Skeletal muscle satellite cell (primary cell): ENCODE measurements around the gene USH2A.

Experiments
- H3K27me3 ChIP-seq: 2 replicates; pipeline ENCODE4 v1.7.0; 2013; ENCODE audit warnings: low read length; ENCODE audit not compliant: control insufficient read depth, insufficient read depth
- H3K36me3 ChIP-seq: 2 replicates; pipeline ENCODE4 v1.7.0; 2013; ENCODE audit warnings: mild to moderate bottlenecking, control low read depth, low read length; ENCODE audit not compliant: insufficient read depth
- H3K4me1 ChIP-seq: 2 replicates; pipeline ENCODE4 v1.7.0; 2013; ENCODE audit warnings: low read length; ENCODE audit not compliant: control insufficient read depth, insufficient read depth
- H3K4me2 ChIP-seq: 2 replicates; pipeline ENCODE4 v1.7.0; 2013; ENCODE audit warnings: mild to moderate bottlenecking, low read length
- H3K4me3 ChIP-seq: 2 replicates; pipeline ENCODE4 v1.7.0; 2013; ENCODE audit warnings: low read length
- H3K9ac ChIP-seq: 2 replicates; pipeline ENCODE4 v1.7.0; 2013; ENCODE audit warnings: mild to moderate bottlenecking, low read depth, low read length, moderate library complexity
- H3K9me3 ChIP-seq: replicated peaks from 2 replicates; pipeline ENCODE4 v1.7.0; 2013; ENCODE audit warnings: mild to moderate bottlenecking, control low read depth, low read length

Gene USH2A

DNA sequence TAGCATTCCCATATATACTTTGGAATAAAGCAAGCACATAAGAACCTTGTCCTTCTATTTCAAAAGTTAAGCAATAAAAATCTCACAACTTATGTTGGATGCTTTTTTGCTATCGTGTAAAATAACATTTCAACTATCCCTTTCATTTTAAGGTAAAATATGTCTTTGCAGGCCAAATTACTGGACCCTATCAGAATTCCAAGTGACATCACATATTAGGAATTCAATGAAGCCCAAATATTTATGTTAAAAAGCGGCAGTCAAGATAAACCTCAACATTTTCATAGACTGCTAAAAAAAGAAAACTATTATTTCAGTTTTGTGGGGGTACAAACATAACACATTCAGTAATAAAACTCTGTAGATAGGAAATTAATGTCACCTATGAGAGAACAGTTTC lies 604.1 kb downstream of the USH2A start:
- H3K9ac ChIP-seq = no peak overlapping the region
- no peaks in the 10 kb centered on the region for H3K36me3 ChIP-seq
- no peaks in the 10 kb centered on the region for H3K27me3 ChIP-seq
- peaks cover 8% of the 10 kb centered on the region for H3K4me1 ChIP-seq
- H3K4me2 ChIP-seq = peak overlapping the region; percentile 1
- no peak overlapping the region for H3K4me3 ChIP-seq
- no peaks in the 10 kb centered on the region for H3K9me3 ChIP-seq

DNA sequence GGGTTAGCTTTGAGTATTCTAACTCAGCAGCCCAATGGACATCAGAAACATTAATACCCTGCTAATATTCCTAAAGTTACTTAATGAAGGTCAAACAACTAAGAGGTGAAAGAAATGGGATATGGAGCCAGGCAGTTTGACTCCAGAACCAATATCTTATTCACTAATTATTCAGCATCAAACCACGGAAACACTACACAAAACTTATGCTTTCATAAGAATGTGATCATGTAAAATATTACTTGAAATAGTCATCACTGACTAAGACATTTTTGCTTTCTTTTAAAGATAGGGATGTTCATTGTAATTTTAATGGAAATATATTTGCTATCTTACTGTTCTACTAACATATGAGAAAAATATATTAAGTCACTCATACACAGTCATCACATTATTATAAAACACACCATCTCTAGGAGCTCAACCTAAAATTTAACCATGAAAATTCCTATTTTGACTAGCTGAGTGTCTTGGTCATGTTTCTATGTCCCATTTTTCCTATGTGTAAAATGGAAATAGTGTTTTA lies 615.3 kb downstream of the USH2A start:
- Histone ChIP-seq H3K4me3 (no peak overlapping the region), H3K4me2 (no peak overlapping the region), H3K9ac (no peak overlapping the region), H3K36me3 (no peaks in the 10 kb centered on the region), H3K4me1 (peaks cover 6% of the 10 kb centered on the region), H3K27me3 (no peaks in the 10 kb centered on the region), H3K9me3 (peaks cover 3% of the 10 kb centered on the region)

DNA sequence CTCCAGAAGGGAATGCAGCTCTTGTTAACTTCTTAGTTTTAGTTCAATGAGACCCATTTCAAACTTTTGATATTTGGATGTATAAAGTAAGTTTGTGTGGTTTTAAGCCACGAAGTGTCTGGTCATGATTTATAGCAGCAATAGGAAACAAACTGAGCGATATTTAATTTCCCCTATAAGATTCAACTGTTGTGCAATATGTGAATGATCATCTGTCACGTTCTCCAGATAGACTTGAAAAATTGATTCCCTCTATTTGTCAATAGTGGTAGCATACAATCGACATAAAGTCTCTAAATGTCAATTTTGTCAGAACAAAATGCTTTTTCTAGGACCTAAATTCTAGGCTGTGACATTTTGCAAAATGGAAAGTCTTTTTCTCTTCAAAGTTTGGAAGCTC lies 616.0 kb downstream of the USH2A start:
- no peak overlapping the region for H3K9ac ChIP-seq
- H3K36me3 ChIP-seq = no peaks in the 10 kb centered on the region
- no peaks in the 10 kb centered on the region for H3K9me3 ChIP-seq
- no peaks in the 10 kb centered on the region for H3K27me3 ChIP-seq
- peaks cover 6% of the 10 kb centered on the region for H3K4me1 ChIP-seq
- no peak overlapping the region for H3K4me3 ChIP-seq
- H3K4me2 ChIP-seq = no peak overlapping the region

DNA sequence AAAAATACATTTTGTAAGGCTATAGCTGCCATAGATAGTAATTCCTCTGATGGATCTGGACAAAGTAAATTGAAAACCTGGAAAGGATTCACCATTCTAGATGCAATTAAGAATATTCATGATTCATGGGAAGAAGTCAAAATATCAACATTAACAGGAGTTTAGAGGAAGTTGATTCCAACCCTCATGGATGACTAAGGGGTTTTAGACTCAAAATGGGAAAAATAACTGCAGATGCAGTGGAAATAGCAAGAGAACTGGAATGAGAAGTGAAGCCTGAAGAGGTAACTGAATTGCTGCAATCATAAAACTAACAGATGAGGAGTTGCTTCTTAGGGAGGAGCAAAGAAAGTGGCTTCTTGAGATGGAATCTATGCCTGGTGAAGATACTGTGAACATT lies 625.4 kb downstream of the USH2A start:
- no peak overlapping the region for H3K9ac ChIP-seq
- H3K4me2 ChIP-seq = no peak overlapping the region
- no peaks in the 10 kb centered on the region for H3K36me3 ChIP-seq
- H3K4me3 ChIP-seq = no peak overlapping the region
- peaks cover 21% of the 10 kb centered on the region for H3K4me1 ChIP-seq
- H3K9me3 ChIP-seq = no peaks in the 10 kb centered on the region
- no peaks in the 10 kb centered on the region for H3K27me3 ChIP-seq

DNA sequence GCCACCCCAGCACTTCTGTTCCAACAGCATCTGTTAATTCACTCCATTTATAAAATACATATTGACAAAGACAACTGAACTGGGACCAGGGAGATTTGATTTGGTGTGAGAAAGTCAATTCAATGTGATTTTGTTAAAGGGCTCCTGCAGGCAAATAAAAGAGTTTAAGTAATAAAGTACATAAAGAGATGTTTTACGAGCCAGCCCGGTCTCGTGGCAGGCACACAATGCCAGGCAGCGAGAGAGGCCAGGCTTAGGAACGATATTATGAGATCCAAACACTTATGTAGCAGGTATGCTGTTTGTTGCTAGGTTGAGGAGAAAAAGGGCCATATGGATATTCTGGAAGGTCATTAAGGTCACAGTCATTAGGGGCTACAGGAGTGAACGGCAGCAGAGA lies 629.1 kb downstream of the USH2A start:
- H3K27me3 ChIP-seq = no peaks in the 10 kb centered on the region
- no peaks in the 10 kb centered on the region for H3K9me3 ChIP-seq
- no peaks in the 10 kb centered on the region for H3K36me3 ChIP-seq
- no peak overlapping the region for H3K4me2 ChIP-seq
- H3K4me1 ChIP-seq = peaks cover 30% of the 10 kb centered on the region
- H3K9ac ChIP-seq = no peak overlapping the region
- no peak overlapping the region for H3K4me3 ChIP-seq

DNA sequence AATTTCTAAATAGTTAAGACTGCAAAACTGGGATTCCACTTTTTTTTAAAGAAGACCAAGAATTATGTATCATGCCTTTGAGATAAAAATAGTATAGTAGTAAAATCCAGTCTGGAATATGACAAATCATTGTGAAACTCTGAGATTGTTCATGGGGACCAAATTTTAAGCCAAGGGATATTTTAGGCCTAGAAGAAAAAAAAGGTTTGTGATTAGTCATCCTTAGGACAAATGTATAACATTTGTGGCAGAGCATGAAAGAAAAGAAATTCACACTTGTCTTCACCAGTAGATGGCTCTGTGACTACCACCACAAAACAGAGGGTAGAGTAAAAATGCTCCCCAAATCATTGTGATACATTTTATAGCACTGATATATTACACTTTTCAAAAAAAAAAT lies 630.1 kb downstream of the USH2A start:
- Histone ChIP-seq H3K27me3 (no peaks in the 10 kb centered on the region), H3K9ac (peak overlapping the region; percentile 26)

DNA sequence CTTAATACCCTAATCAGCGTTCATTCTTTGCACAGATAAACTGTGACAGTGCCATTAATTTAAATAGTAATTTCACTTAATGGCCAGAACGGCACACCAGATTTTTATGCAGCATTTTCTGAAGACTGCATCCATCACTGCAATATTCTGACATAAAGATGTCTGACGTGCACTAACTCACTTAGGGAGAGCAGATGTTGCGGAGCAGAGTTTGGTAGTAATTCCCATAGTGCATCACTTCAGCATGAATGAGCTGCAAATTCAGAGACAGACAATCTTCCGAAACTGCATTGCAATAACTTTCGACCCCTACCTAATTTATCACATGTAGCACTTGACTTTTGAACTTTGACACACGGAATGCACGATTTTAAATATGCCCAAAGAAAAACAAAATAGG lies 630.8 kb downstream of the USH2A start:
- Histone ChIP-seq H3K27me3 (no peaks in the 10 kb centered on the region), H3K4me2 (peak overlapping the region; percentile 10), H3K9me3 (no peaks in the 10 kb centered on the region), H3K4me3 (no peak overlapping the region), H3K4me1 (peaks cover 23% of the 10 kb centered on the region), H3K9ac (no peak overlapping the region), H3K36me3 (no peaks in the 10 kb centered on the region)

More for the DNA sequence above, 630.1 kb downstream of the USH2A start:
- Histone ChIP-seq H3K4me2 (no peak overlapping the region), H3K36me3 (no peaks in the 10 kb centered on the region), H3K4me3 (no peak overlapping the region), H3K4me1 (peaks cover 29% of the 10 kb centered on the region), H3K9me3 (no peaks in the 10 kb centered on the region)

DNA sequence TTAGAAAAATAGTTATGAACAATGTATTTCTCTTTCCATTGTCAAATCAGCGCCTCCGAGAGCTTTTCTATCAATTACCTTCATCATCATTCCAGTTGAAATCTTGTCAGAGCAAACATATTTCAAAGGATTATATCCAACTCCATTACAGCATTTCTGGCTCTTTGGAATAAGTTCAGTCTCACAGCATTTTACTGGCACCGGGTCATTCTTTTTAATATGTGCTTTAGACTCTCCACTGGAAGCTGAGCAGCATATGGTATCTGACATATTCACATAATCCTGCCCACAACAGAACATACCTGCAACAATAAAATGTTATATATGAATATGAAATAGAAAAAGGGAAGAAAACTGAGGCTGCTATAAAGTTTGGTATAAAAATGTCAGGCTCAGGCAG lies 633.3 kb downstream of the USH2A start:
- Histone ChIP-seq H3K9ac (no peak overlapping the region), H3K9me3 (no peaks in the 10 kb centered on the region), H3K27me3 (no peaks in the 10 kb centered on the region), H3K4me1 (peaks cover 39% of the 10 kb centered on the region), H3K4me3 (no peak overlapping the region), H3K4me2 (no peak overlapping the region), H3K36me3 (no peaks in the 10 kb centered on the region)

DNA sequence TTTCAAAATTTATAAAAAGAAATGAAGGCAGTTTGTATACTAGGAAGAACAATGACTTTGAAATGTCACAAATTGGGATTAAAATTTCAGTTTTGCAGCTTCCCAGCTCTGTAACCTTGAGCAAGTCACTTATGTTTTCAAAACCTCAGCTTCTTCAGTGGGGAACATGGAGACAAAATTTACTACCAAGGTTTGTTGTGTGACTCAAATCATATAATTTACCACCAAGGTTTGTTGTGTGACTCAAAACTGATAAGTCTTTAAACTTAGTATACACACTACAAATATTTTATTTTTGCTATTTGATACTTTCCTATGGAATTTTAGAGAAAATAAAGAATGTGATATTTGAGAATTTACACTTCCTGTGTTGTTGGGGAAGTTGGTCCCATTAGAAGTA lies 636.3 kb downstream of the USH2A start:
- H3K4me2 ChIP-seq = no peak overlapping the region
- H3K4me1 ChIP-seq = peaks cover 17% of the 10 kb centered on the region
- H3K4me3 ChIP-seq = no peak overlapping the region
- no peaks in the 10 kb centered on the region for H3K9me3 ChIP-seq
- H3K9ac ChIP-seq = no peak overlapping the region
- H3K36me3 ChIP-seq = no peaks in the 10 kb centered on the region
- no peaks in the 10 kb centered on the region for H3K27me3 ChIP-seq

DNA sequence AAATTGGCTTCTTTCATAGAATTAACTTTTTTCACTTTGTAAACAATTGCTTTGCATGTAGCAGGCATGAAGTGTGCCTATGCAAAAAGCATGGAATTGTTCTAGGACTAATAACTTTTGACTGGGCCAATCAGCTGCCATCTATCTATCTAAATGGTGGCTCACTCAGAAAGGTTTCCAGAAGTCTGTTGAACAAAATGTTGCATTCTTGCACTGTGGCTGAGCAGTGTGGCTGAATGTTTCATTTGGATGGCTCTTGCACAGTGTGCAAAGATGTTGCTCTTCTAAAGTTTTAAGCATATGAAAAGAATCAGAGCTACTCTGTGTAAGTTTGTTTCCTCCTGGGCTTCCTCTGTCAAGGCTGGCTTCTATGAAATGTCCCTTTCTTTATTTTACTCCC lies 642.6 kb downstream of the USH2A start:
- Histone ChIP-seq H3K27me3 (no peaks in the 10 kb centered on the region), H3K9me3 (no peaks in the 10 kb centered on the region), H3K4me1 (no peaks in the 10 kb centered on the region), H3K9ac (no peak overlapping the region), H3K4me3 (no peak overlapping the region), H3K36me3 (no peaks in the 10 kb centered on the region), H3K4me2 (no peak overlapping the region)

DNA sequence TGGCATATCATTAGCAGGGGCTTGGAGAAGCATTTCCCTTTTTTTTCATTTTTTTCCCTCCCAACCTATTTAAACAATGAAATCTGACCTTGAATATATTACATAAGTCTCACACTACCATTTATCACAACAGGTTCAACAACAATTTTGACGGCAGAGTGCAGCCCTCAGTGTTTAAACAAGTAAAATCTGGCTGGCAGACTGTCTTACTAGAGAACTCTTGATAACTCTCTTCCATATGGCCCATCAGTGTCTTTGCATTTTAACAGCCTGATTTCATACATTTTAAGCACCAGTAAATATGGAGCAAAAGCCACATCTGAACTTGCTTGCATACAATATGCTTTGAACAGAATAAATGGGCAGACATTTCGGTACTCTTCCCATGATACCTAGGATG lies 643.1 kb downstream of the USH2A start:
- no peaks in the 10 kb centered on the region for H3K9me3 ChIP-seq
- H3K4me3 ChIP-seq = no peak overlapping the region
- H3K4me2 ChIP-seq = no peak overlapping the region
- H3K9ac ChIP-seq = no peak overlapping the region
- no peaks in the 10 kb centered on the region for H3K27me3 ChIP-seq
- no peaks in the 10 kb centered on the region for H3K36me3 ChIP-seq
- no peaks in the 10 kb centered on the region for H3K4me1 ChIP-seq

DNA sequence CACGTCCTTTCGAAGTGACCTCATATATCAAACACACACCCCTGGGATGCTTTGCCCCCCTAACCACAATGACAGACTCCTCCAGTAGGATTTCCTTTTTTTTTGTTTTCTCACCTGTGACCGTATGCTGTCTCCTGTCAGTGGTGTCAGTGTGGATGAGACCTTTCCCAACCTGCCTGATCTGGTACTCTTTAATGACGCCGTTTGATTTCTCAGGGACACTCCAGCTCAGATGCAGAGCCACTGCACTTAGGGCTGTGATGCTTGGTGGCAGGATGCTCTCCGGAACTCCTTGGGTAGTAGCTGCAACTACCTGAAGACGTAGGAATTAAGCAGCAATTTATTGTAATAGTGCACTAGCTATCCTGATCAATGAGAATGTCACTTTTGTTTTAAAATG lies 643.5 kb downstream of the USH2A start:
- no peaks in the 10 kb centered on the region for H3K36me3 ChIP-seq
- H3K4me1 ChIP-seq = no peaks in the 10 kb centered on the region
- no peak overlapping the region for H3K4me3 ChIP-seq
- H3K9me3 ChIP-seq = no peaks in the 10 kb centered on the region
- no peaks in the 10 kb centered on the region for H3K27me3 ChIP-seq
- no peak overlapping the region for H3K9ac ChIP-seq
- H3K4me2 ChIP-seq = no peak overlapping the region
